A549 (cell line): ENCODE results near the gene HOXC11. TPM values are rescaled to one million over a fixed set of nuclear protein-coding genes. Genes with fewer than 3 reads are reported as not detected.

Source experiments
- ATAC-seq, 2 experiments: fragments of 200-7000 bp in 1 of 2; fragments of >200 bp in 1 of 2; cut with Nextera tagmentation in 1 of 2; cut with Tn5 transposase in 1 of 2; 3 replicates each; pipeline versions ENCODE4 v1.8.0 to v1.9.1; 2018 to 2020; ENCODE audit warnings: mild to moderate bottlenecking in 1 of 2, moderate library complexity in 1 of 2
- CTCF ChIA-PET: fragments of 300-600 bp; sonication (Branson Sonifier 250); formaldehyde crosslinking; extraction: SDS; loops from one replicate; lab custom pipeline; 2021; ENCODE audit warnings: antibody characterized with exemption, inconsistent platforms; lab: Yijun Ruan, JAX
- POLR2A ChIA-PET: fragments of 350-600 bp; formaldehyde crosslinking; extraction: SDS; loops from one replicate; lab custom pipeline; 2021; ENCODE audit warnings: antibody characterized with exemption, inconsistent platforms; lab: Yijun Ruan, JAX
- DNase-seq, 2 experiments: peaks; one replicate each; pipeline versions ENCODE4 v3.0.0 to v3.0.0-alpha.2; 2011 to 2016; ENCODE audit warnings: low read depth in 1 of 2, low spot score in 1 of 2
- FAIRE-seq: peaks from 2 replicates; lab custom pipeline; 2011; peaks lifted over from hg19 to GRCh38; lab: Jason Lieb, UNC
- H3K27ac ChIP-seq, 2 experiments: fragments of >200 bp; sonication (Bioruptor Twin); formaldehyde crosslinking; 3 replicates each; pipeline ENCODE4 v1.5.1; 2016 to 2017
- H3K4me1 ChIP-seq: fragments of >200 bp; sonication (Bioruptor Twin); formaldehyde crosslinking; 3 replicates; pipeline ENCODE4 v1.6.1; 2016
- H3K4me2 ChIP-seq: fragments of >200 bp; sonication (Bioruptor Twin); formaldehyde crosslinking; 3 replicates; pipeline ENCODE4 v1.6.1; 2016
- H3K4me3 ChIP-seq: fragments of >200 bp; sonication (Bioruptor Twin); formaldehyde crosslinking; 3 replicates; pipeline ENCODE4 v1.5.1; 2016
- H3K9me3 ChIP-seq: fragments of >200 bp; sonication (Bioruptor Twin); formaldehyde crosslinking; 3 replicates; pipeline ENCODE4 v1.6.1; 2016
- CHD2 ChIP-seq: fragments of 150-350 bp; IDR thresholded peaks from 2 replicates; pipeline ENCODE4 v1.6.1; 2014; ENCODE audit warnings: low read length; ENCODE audit not compliant: partially characterized antibody
- EHF ChIP-seq: fragments of 250-450 bp; sonication (Bioruptor Pico); IDR thresholded peaks from 2 replicates; pipeline ENCODE4 v1.5.0; 2020; ENCODE audit warnings: mild to moderate bottlenecking
- EHMT2 ChIP-seq: fragments of 200-600 bp; sonication (generic); IDR thresholded peaks from 2 replicates; pipeline ENCODE4 v1.6.1; 2016; ENCODE audit warnings: antibody characterized with exemption, low read depth, mild to moderate bottlenecking, moderate library complexity
- ELK1 ChIP-seq: fragments of 150-350 bp; IDR thresholded peaks from 2 replicates; pipeline ENCODE4 v1.6.1; 2014; ENCODE audit warnings: low read depth, mild to moderate bottlenecking, low read length
- EP300 ChIP-seq, 2 experiments: fragments of >200 bp; sonication (Bioruptor Twin); formaldehyde crosslinking; IDR thresholded peaks; 2 replicates in 1 of 2; 3 replicates in 1 of 2; pipeline ENCODE4 v1.6.1; 2016 to 2017
- ESRRA ChIP-seq: fragments of 150-350 bp; IDR thresholded peaks from 2 replicates; pipeline ENCODE4 v1.6.1; 2014; ENCODE audit warnings: mild to moderate bottlenecking, low read length, borderline replicate concordance
- FOSB ChIP-seq: fragments of 250-450 bp; sonication (Bioruptor Pico); IDR thresholded peaks from 2 replicates; pipeline ENCODE4 v1.5.0; 2020; ENCODE audit warnings: mild to moderate bottlenecking, moderate library complexity
- GATA3 ChIP-seq: IDR thresholded peaks from 2 replicates; pipeline ENCODE4 v1.6.1; 2012; ENCODE audit warnings: borderline replicate concordance
- HDAC2 ChIP-seq: fragments of 200-600 bp; sonication (generic); IDR thresholded peaks from 2 replicates; pipeline ENCODE4 v1.6.1; 2016
- HOXB13 ChIP-seq: fragments of 250-450 bp; sonication (Bioruptor Pico); IDR thresholded peaks from 2 replicates; pipeline ENCODE4 v1.5.0; 2020; ENCODE audit warnings: low read depth, mild to moderate bottlenecking, moderate library complexity
- JUN ChIP-seq, 2 experiments: fragments of >200 bp; sonication (Bioruptor Twin); formaldehyde crosslinking; IDR thresholded peaks; 2 replicates in 1 of 2; 3 replicates in 1 of 2; pipeline ENCODE4 v1.6.1; 2016 to 2017
- JUNB ChIP-seq: fragments of >200 bp; sonication (Bioruptor Twin); formaldehyde crosslinking; IDR thresholded peaks from 2 replicates; pipeline ENCODE4 v1.6.1; 2016
- KDM1A ChIP-seq: fragments of 200-600 bp; sonication (generic); IDR thresholded peaks from 2 replicates; pipeline ENCODE4 v1.6.1; 2016; ENCODE audit warnings: low read depth, mild to moderate bottlenecking
- KDM5A ChIP-seq: fragments of 200-600 bp; sonication (generic); IDR thresholded peaks from 2 replicates; pipeline ENCODE4 v1.6.1; 2016; ENCODE audit warnings: antibody characterized with exemption, mild to moderate bottlenecking
- MAX ChIP-seq: IDR thresholded peaks from 2 replicates; pipeline ENCODE4 v1.6.1; 2012
- NPAS2 ChIP-seq: fragments of 250-450 bp; sonication (Bioruptor Pico); IDR thresholded peaks from 2 replicates; pipeline ENCODE4 v1.8.0; 2022; ENCODE audit warnings: mild to moderate bottlenecking, moderate library complexity, borderline replicate concordance
- NR3C1 ChIP-seq: fragments of >200 bp; sonication (Bioruptor Twin); formaldehyde crosslinking; IDR thresholded peaks from 3 replicates; pipeline ENCODE4 v1.6.1; 2017
- POLR2A ChIP-seq: IDR thresholded peaks from 2 replicates; pipeline ENCODE4 v1.6.1; 2012; ENCODE audit warnings: mild to moderate bottlenecking, low read length
- POLR2AphosphoS2 ChIP-seq: conservative IDR thresholded peaks from 2 replicates; pipeline ENCODE4 v1.6.1; 2012; ENCODE audit warnings: low read length, improper control_type of control experiment, inconsistent platforms
- RAD21 ChIP-seq, 2 experiments: fragments of >200 bp in 1 of 2; sonication (Bioruptor Twin) in 1 of 2; formaldehyde crosslinking in 1 of 2; IDR thresholded peaks in 1 of 2; conservative IDR thresholded peaks in 1 of 2; 2 replicates in 1 of 2; 3 replicates in 1 of 2; pipeline ENCODE4 v1.6.1; 2012 to 2018; ENCODE audit warnings: inconsistent platforms in 1 of 2
- RARB ChIP-seq: fragments of 250-450 bp; sonication (Bioruptor Pico); IDR thresholded peaks from 2 replicates; pipeline ENCODE4 v1.8.0; 2021; ENCODE audit warnings: mild to moderate bottlenecking, moderate library complexity
- RCOR1 ChIP-seq: fragments of 150-350 bp; IDR thresholded peaks from 2 replicates; pipeline ENCODE4 v1.6.1; 2014; ENCODE audit warnings: antibody characterized with exemption, low read length, low read depth
- RFX5 ChIP-seq: fragments of 450-650 bp; IDR thresholded peaks from 2 replicates; pipeline ENCODE4 v1.7.1; 2014; ENCODE audit warnings: antibody characterized with exemption, mild to moderate bottlenecking, moderate library complexity
- SREBF2 ChIP-seq: fragments of 450-650 bp; IDR thresholded peaks from 2 replicates; pipeline ENCODE4 v1.6.1; 2014; ENCODE audit warnings: mild to moderate bottlenecking, moderate library complexity
- TFCP2L1 ChIP-seq: fragments of 250-450 bp; sonication (Bioruptor Pico); IDR thresholded peaks from 2 replicates; pipeline ENCODE4 v1.5.0; 2021; ENCODE audit warnings: mild to moderate bottlenecking
- ZSCAN20 ChIP-seq: fragments of 250-450 bp; sonication (Bioruptor Pico); IDR thresholded peaks from 2 replicates; pipeline ENCODE4 v1.8.0; 2022; ENCODE audit warnings: mild to moderate bottlenecking, moderate library complexity
- WGBS: methylation state at CpG from one replicate; pipeline ENCODE4 v1.1.6; 2017; ENCODE audit errors: missing lambda C conversion rate; 5-methylcytosine and 5-hydroxymethylcytosine counted together
- polyA plus RNA-seq, 4 experiments: library from polyadenylated mRNA; depleted of rRNA in 3 of 4; stranded (reverse); fragments of >200 nt; fragmentation: RNase III in 1 of 4; extraction: RNeasy Plus Mini Kit Qiagen cat#74134 plus additional on column Dnase treatment in 1 of 4; gene quantifications; 2 replicates in 3 of 4; 3 replicates in 1 of 4; pipeline ENCODE4 v1.2.3, GENCODE V29; 2011 to 2017

Gene HOXC11
- polyA plus RNA-seq, 2 of the 4 experiments (the other 2 are of a cell fraction) = 0.45 to 0.58 TPM

DNA sequence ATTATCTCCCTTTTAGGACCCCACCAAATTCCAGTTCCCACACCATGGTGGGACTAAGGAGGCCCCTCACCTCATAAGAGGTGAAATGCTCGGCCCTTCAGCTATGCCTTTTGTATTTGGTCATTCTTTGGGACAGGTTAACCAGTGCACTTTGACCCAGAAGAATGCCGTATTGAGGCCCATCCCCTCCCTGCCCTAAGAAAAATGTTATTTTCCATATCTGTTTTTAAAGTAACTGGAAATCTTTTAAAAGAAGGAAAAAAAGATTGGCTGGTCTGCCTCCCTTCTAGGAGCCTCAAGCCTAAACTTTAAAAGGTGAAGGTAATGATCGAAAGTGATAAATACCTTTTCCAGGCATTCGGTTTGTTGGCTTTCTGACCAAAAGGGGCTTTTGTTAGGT is 40.0 kb upstream of the HOXC11 start (continued):
- TF ChIP-seq EHMT2 (no peak), TFCP2L1 (CRISPR knock-in tag) (no peak)

DNA sequence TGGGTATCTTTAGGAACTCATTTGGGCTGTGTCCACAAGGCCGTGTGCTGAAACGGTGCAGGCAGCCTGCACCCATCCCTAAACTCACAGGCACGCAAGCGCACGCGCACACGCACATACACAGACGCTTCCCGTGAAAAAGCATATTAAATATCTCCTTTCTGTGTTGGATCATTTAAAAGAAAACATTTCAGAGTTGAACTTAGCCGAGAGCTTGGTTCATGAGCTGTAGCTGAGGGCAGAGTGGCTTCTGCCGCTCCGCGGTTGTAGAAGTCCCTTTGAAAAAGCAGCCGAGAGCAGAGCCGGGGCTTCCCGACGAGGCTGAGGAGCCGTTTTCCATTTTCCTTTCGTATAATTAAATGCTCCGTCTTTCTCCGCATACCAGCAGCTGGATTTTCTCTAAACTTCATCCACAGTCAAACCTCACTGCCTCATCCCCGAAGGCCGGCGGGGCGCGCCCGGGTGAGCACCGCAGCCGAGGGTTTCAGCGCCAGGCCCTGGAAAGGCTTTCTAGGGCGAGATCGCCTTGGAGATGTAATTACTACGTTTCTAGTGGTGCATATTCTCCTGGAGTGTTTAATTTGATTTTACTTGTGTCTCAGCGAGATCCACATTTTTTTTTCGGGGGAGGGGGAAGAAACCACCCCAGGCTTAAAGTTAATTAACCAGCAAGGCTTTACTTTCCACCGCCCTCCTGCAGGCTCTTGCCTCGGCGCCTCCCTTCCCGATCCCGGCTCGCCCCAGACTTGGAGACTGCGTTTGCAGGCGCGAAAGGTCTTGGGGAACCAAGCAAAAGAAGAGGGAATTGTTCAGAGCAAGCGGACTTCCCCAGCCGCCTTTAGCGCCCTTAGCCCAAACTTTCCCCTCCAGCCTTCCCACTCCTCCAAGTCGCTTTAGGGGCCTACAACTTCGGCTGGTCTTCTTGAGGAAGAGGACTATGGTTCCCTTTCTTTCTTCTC is 37.3 kb upstream of the HOXC11 start:
- no peak for DNase-seq
- POLR2A ChIA-PET = interaction anchor here (0.6 kb wide), 1 partner anchor 151 kb away, joined by 8 read pairs; no protein-coding TSS in a partner anchor
- Histone ChIP-seq H3K9me3 (no peaks in the 10 kb centered on the region), H3K27ac (no peak overlapping the region), H3K4me3 (no peak overlapping the region), H3K4me1 (peaks cover 11% of the 10 kb centered on the region; the same call in 2 of the 3 replicates), H3K4me2 (no peak overlapping the region)
- WGBS = 84% methylated on average over 49 of the region's 49 CpGs
- no peak for ATAC-seq
- CTCF ChIA-PET = no interaction called here
- no peak for TF ChIP-seq ELK1
- no peak for TF ChIP-seq FOSB
- no peak for TF ChIP-seq HOXB13
- no peak for TF ChIP-seq KDM1A
- no peak for TF ChIP-seq GATA3
- no peak for TF ChIP-seq RFX5
- no peak for TF ChIP-seq JUN (IDR thresholded peaks at IDR 0.05)
- TF ChIP-seq JUNB = no peak
- no peak for TF ChIP-seq EP300 (IDR thresholded peaks at IDR 0.05)
- TF ChIP-seq CHD2 = no peak
- no peak for TF ChIP-seq POLR2A
- TF ChIP-seq KDM5A = no peak
- no peak for TF ChIP-seq RARB
- no peak for TF ChIP-seq ESRRA
- TF ChIP-seq SREBF2 = no peak
- FAIRE-seq = no peak

DNA sequence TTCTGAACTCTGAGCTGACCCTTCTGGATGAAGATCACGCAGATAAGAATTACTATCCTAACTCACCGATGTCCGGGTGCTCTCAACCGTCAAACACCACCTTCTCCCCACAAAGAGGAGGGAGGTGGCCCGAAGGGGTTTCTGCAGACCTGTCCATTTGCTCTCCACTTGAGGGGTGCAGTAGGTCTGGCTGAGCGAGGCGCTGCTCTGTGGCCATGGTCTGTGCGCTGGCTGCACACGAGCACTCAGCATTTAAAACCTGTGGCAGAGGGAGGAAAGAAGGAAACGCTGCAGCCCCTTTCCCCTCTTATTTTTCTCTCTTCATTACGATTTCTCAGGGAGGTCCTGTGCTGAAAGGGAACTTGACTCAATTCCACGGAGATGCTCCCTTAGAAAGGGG is 35.8 kb upstream of the HOXC11 start:
- no peak overlapping the region for H3K27ac ChIP-seq
- TF ChIP-seq CHD2 (no peak), RAD21 (conservative IDR thresholded peaks at IDR 0.05 in 1 of 2, IDR thresholded peaks at IDR 0.05 in 1 of 2) (no peak), JUNB (no peak), NR3C1 (no peak), HOXB13 (no peak), MAX (no peak), EHMT2 (no peak), HDAC2 (no peak), JUN (IDR thresholded peaks at IDR 0.05) (no peak), NPAS2 (CRISPR knock-in tag) (no peak), EHF (no peak), RCOR1 (no peak), ZSCAN20 (CRISPR knock-in tag) (no peak), POLR2AphosphoS2 (no peak)
- TF ChIP-seq, all 56 proteins: peak for 0
- ChIA-PET POLR2A (no interaction called here), CTCF (interaction anchor here (0.7 kb wide), 1 partner anchor 191 kb away, joined by 3 read pairs; no protein-coding TSS in a partner anchor)
- no peak for ATAC-seq
- no peak for FAIRE-seq
- DNase-seq = no peak
- 81% methylated on average over 12 of the region's 12 CpGs for WGBS
- no peak overlapping the region for H3K4me2 ChIP-seq
- H3K9me3 ChIP-seq = no peaks in the 10 kb centered on the region
- peaks cover 20% of the 10 kb centered on the region; the same call in 2 of the 3 replicates for H3K4me1 ChIP-seq
- no peak overlapping the region for H3K4me3 ChIP-seq
